Liver (tissue), 9 donors: Measurements from ENCODE around the gene SLC25A10. TPM values are rescaled to one million over a fixed set of nuclear protein-coding genes. Genes with fewer than 3 reads are reported as not detected.

Experiments used
- DNase-seq: peaks from one replicate; pipeline ENCODE4 v3.0.0-alpha.2; 2017; ENCODE audit warnings: low spot score
- H3K27ac ChIP-seq, 2 donors: one replicate each; pipeline ENCODE4 v1.7.0; 2013; ENCODE audit warnings: inconsistent platforms in 2 of 2, low read length in 2 of 2, control low read depth in 1 of 2, low read depth in 1 of 2, mild to moderate bottlenecking in 1 of 2
- H3K27me3 ChIP-seq, 4 donors: one replicate each; pipeline versions ENCODE4 v1.6.1 to v1.7.0; 2013; ENCODE audit warnings: low read length in 3 of 4, inconsistent platforms in 1 of 4, mild to moderate bottlenecking in 1 of 4, moderate library complexity in 1 of 4; ENCODE audit not compliant: control insufficient read depth in 4 of 4, insufficient read depth in 4 of 4
- H3K36me3 ChIP-seq, 4 donors: one replicate each; pipeline versions ENCODE4 v1.6.1 to v1.7.0; 2013; ENCODE audit warnings: low read length in 3 of 4, mild to moderate bottlenecking in 3 of 4, low read depth in 1 of 4, moderate library complexity in 1 of 4; ENCODE audit not compliant: control insufficient read depth in 4 of 4, insufficient read depth in 3 of 4
- H3K4me1 ChIP-seq, 4 donors: one replicate each; pipeline versions ENCODE4 v1.6.1 to v1.7.0; 2013; ENCODE audit warnings: low read length in 3 of 4, mild to moderate bottlenecking in 3 of 4, moderate library complexity in 1 of 4; ENCODE audit not compliant: control insufficient read depth in 4 of 4, insufficient read depth in 4 of 4
- H3K4me3 ChIP-seq, 3 donors: one replicate each; pipeline versions ENCODE4 v1.6.1 to v1.7.0; 2013; ENCODE audit warnings: low read length in 3 of 3, control low read depth in 1 of 3, low read depth in 1 of 3, mild to moderate bottlenecking in 1 of 3
- H3K9ac ChIP-seq, 2 donors: one replicate each; pipeline ENCODE4 v1.7.0; 2013; ENCODE audit warnings: low read length in 2 of 2, mild to moderate bottlenecking in 2 of 2, moderate library complexity in 2 of 2, control low read depth in 1 of 2, low read depth in 1 of 2
- H3K9me3 ChIP-seq, 4 donors: one replicate each; pipeline versions ENCODE4 v1.6.1 to v1.7.0; 2013; ENCODE audit warnings: low read length in 3 of 4; ENCODE audit not compliant: control insufficient read depth in 4 of 4
- ATF3 ChIP-seq: IDR thresholded peaks from 2 replicates; pipeline ENCODE4 v1.6.1; 2016; ENCODE audit warnings: antibody characterized with exemption
- CTCF ChIP-seq: fragments of 150-350 bp; IDR thresholded peaks from 2 replicates; pipeline ENCODE4 v1.5.1; 2017; ENCODE audit warnings: improper control_type of control experiment, low read depth, low read length; ENCODE audit not compliant: missing input control
- EGR1 ChIP-seq, 2 donors: IDR thresholded peaks; 2 replicates each; pipeline ENCODE4 v1.6.1; 2016 to 2018; ENCODE audit warnings: antibody characterized with exemption in 2 of 2, low read depth in 2 of 2
- FOXA1 ChIP-seq: IDR thresholded peaks from 2 replicates; pipeline ENCODE4 v1.6.1; 2016; ENCODE audit warnings: antibody characterized with exemption
- HNF4A ChIP-seq, 2 donors: conservative IDR thresholded peaks; 2 replicates each; pipeline ENCODE4 v1.6.1; 2016; ENCODE audit warnings: antibody characterized with exemption in 2 of 2, mild to moderate bottlenecking in 2 of 2
- HNF4G ChIP-seq: IDR thresholded peaks from 2 replicates; pipeline ENCODE4 v1.6.1; 2016; ENCODE audit warnings: antibody characterized with exemption
- JUND ChIP-seq, 2 donors: IDR thresholded peaks; 2 replicates each; pipeline ENCODE4 v1.6.1; 2016; ENCODE audit warnings: antibody characterized with exemption in 2 of 2
- MAX ChIP-seq: IDR thresholded peaks from 2 replicates; pipeline ENCODE4 v1.6.1; 2016; ENCODE audit warnings: antibody characterized with exemption
- NR2F2 ChIP-seq: IDR thresholded peaks from 2 replicates; pipeline ENCODE4 v1.6.1; 2016; ENCODE audit warnings: antibody characterized with exemption
- REST ChIP-seq: IDR thresholded peaks from 2 replicates; pipeline ENCODE4 v1.6.1; 2016; ENCODE audit warnings: antibody characterized with exemption, mild to moderate bottlenecking
- RXRA ChIP-seq, 2 donors: IDR thresholded peaks; 2 replicates each; pipeline ENCODE4 v1.6.1; 2017 to 2018; ENCODE audit warnings: antibody characterized with exemption in 2 of 2, mild to moderate bottlenecking in 1 of 2
- SP1 ChIP-seq: IDR thresholded peaks from 2 replicates; pipeline ENCODE4 v1.6.1; 2018; ENCODE audit warnings: antibody characterized with exemption, mild to moderate bottlenecking
- YY1 ChIP-seq: IDR thresholded peaks from 2 replicates; pipeline ENCODE4 v1.6.1; 2016; ENCODE audit warnings: antibody characterized with exemption, mild to moderate bottlenecking
- ZBTB33 ChIP-seq: IDR thresholded peaks from 2 replicates; pipeline ENCODE4 v1.6.1; 2016; ENCODE audit warnings: antibody characterized with exemption
- WGBS: extraction: QIAGEN DNeasy Blood & Tissue Kit; methylation state at CpG from one replicate; pipeline ENCODE4 v1.1.7; 2013; 5-methylcytosine and 5-hydroxymethylcytosine counted together
- polyA plus RNA-seq, 2 donors: library from polyadenylated mRNA; stranded (reverse) in 1 of 2; unstranded in 1 of 2; fragments of 200-250 nt in 1 of 2; fragments of >200 nt in 1 of 2; fragmentation: Nextera tagmentation in 1 of 2; extraction: Ambion mirVana in 1 of 2; gene quantifications; one replicate each; pipeline versions ENCODE4 v1.2.1 to v1.2.3, GENCODE V29; 2013 to 2015
- total RNA-seq, 2 donors: library from RNA; depleted of rRNA; stranded (reverse); fragments of >200 nt; gene quantifications; one replicate each; pipeline ENCODE4 v1.2.3, GENCODE V29; 2014
- donor health status: healthy.
- donor health status: healthy.
- donor health status: healthy.
- donor health status: healthy.
- donor health status: healthy.

Gene SLC25A10
- total and polyA plus RNA-seq, 4 donors: 19.8 to 54.6 (median 44.0) TPM

GRCh38 chr17:81700353-81701287 lies 11.5 kb upstream of the SLC25A10 start:
- no peak overlapping the region for H3K9ac ChIP-seq
- H3K27me3 ChIP-seq: no peaks in the 10 kb centered on the region
- H3K27ac ChIP-seq: no peak overlapping the region
- TF ChIP-seq SP1 (no peak), REST (no peak), JUND (IDR thresholded peaks at IDR 0.05) (no peak), HNF4G (no peak), CTCF (no peak), MAX (no peak), YY1 (no peak), ATF3 (no peak), RXRA (IDR thresholded peaks at IDR 0.05) (no peak), EGR1 (IDR thresholded peaks at IDR 0.05; ENCODE audit: low read depth in 2 of 2) (no peak), FOXA1 (no peak), ZBTB33 (no peak), NR2F2 (no peak), HNF4A (conservative IDR thresholded peaks at IDR 0.05) (no peak)
- H3K4me3 ChIP-seq: no peak overlapping the region
- H3K9me3 ChIP-seq: no peaks in the 10 kb centered on the region
- peaks cover 13 to 49% (median 16%) of the 10 kb centered on the region in 4 donors for H3K36me3 ChIP-seq
- H3K4me1 ChIP-seq: peaks cover 7 to 38% (median 30%) of the 10 kb centered on the region in 4 donors
- no peak for DNase-seq
- 92% methylated on average over 25 of the region's 25 CpGs for WGBS
